Neural cell (in vitro differentiated cells): ENCODE measurements around the gene SLC38A4. TPM values are rescaled to one million over a fixed set of nuclear protein-coding genes. Genes with fewer than 3 reads are reported as not detected.

Experiments
- H2AFZ ChIP-seq: fragments of 200-600, 300-800 bp; sonication (generic), shearing (Covaris generic); 2 replicates; pipeline ENCODE4 v1.6.0; 2014; ENCODE audit warnings: low read depth, mild to moderate bottlenecking, antibody characterized with exemption, low read length, moderate library complexity
- H3F3A ChIP-seq: fragments of 200-600 bp; shearing (Covaris generic); 2 replicates; pipeline ENCODE4 v1.6.1; 2016; ENCODE audit warnings: mild to moderate bottlenecking, moderate library complexity, mixed read lengths, antibody characterized with exemption, low read length; ENCODE audit not compliant: insufficient read depth, poor library complexity, severe bottlenecking
- H3K27ac ChIP-seq: fragments of 200-600, 300-800 bp; sonication (generic), shearing (Covaris generic); 2 replicates; pipeline ENCODE4 v1.5.1; 2014; ENCODE audit warnings: mild to moderate bottlenecking, low read length, moderate library complexity
- H3K27me3 ChIP-seq: fragments of 300-800, 200-600 bp; sonication (generic), shearing (Covaris generic); 2 replicates; pipeline ENCODE4 v1.6.0; 2014; ENCODE audit warnings: mild to moderate bottlenecking, low read depth, low read length, moderate library complexity; ENCODE audit not compliant: insufficient read depth
- H3K36me3 ChIP-seq: fragments of 300-800, 200-600 bp; sonication (generic), shearing (Covaris generic); 2 replicates; pipeline ENCODE4 v1.5.1; 2014; ENCODE audit warnings: mild to moderate bottlenecking, antibody characterized with exemption, low read length, moderate library complexity; ENCODE audit not compliant: insufficient read depth
- H3K4me2 ChIP-seq: fragments of 300-800, 200-600 bp; sonication (generic), shearing (Covaris generic); 2 replicates; pipeline ENCODE4 v1.6.0; 2014; ENCODE audit warnings: mild to moderate bottlenecking, low read length
- H3K4me3 ChIP-seq: fragments of 300-800, 200-600 bp; sonication (generic), shearing (Covaris generic); 2 replicates; pipeline ENCODE4 v1.5.1; 2014; ENCODE audit warnings: mild to moderate bottlenecking, low read length, moderate library complexity
- H3K79me2 ChIP-seq: fragments of 200-600 bp; shearing (Covaris generic); replicated peaks from 2 replicates; pipeline ENCODE4 v1.6.0; 2014; ENCODE audit warnings: mild to moderate bottlenecking, low read length, moderate library complexity; ENCODE audit not compliant: insufficient read depth
- H3K9ac ChIP-seq: fragments of 300-800, 200-600 bp; sonication (generic), shearing (Covaris generic); 2 replicates; pipeline ENCODE4 v1.6.1; 2016; ENCODE audit warnings: mild to moderate bottlenecking, low read length, mixed read lengths
- H3K9me2 ChIP-seq: fragments of 200-600 bp; shearing (Covaris generic); 2 replicates; pipeline ENCODE4 v1.6.1; 2016; ENCODE audit warnings: mild to moderate bottlenecking, low read length, mixed read lengths; ENCODE audit not compliant: insufficient read depth
- H3K9me3 ChIP-seq: fragments of 200-600, 300-800 bp; sonication (generic), shearing (Covaris generic); 2 replicates; pipeline ENCODE4 v1.6.1; 2016; ENCODE audit warnings: mild to moderate bottlenecking, mixed run types, low read length, moderate library complexity, mixed read lengths
- H4K20me1 ChIP-seq: fragments of 200-600 bp; shearing (Covaris generic); 2 replicates; pipeline ENCODE4 v1.6.1; 2016; ENCODE audit warnings: mild to moderate bottlenecking, mixed run types; ENCODE audit not compliant: insufficient read depth
- CTCF ChIP-seq: fragments of 450-650 bp; IDR thresholded peaks from 2 replicates; pipeline ENCODE4 v1.5.1; 2014; ENCODE audit warnings: antibody characterized with exemption, mild to moderate bottlenecking, moderate library complexity; ENCODE audit not compliant: poor library complexity, severe bottlenecking
- EP300 ChIP-seq: fragments of 450-650 bp; conservative IDR thresholded peaks from 2 replicates; pipeline ENCODE4 v1.6.1; 2014; ENCODE audit warnings: antibody characterized with exemption, mild to moderate bottlenecking, moderate library complexity; ENCODE audit not compliant: poor library complexity, severe bottlenecking
- EZH2 ChIP-seq: fragments of 200-600, 300-800 bp; shearing (Covaris generic), sonication (generic); IDR thresholded peaks from 2 replicates; pipeline ENCODE4 v1.6.1; 2014; ENCODE audit warnings: antibody characterized with exemption, low read length, borderline replicate concordance, mild to moderate bottlenecking; ENCODE audit not compliant: insufficient read depth, poor library complexity, severe bottlenecking
- MXI1 ChIP-seq: fragments of 450-650 bp; conservative IDR thresholded peaks from 2 replicates; pipeline ENCODE4 v1.6.1; 2014; ENCODE audit warnings: antibody characterized with exemption, mild to moderate bottlenecking; ENCODE audit not compliant: poor library complexity, severe bottlenecking
- POLR2AphosphoS5 ChIP-seq: IDR thresholded peaks from 2 replicates; pipeline ENCODE4 v1.6.1; 2012
- RAD21 ChIP-seq: fragments of 450-650 bp; conservative IDR thresholded peaks from 2 replicates; pipeline ENCODE4 v1.6.1; 2014; ENCODE audit warnings: antibody characterized with exemption, mild to moderate bottlenecking, moderate library complexity
- REST ChIP-seq: IDR thresholded peaks from 2 replicates; pipeline ENCODE4 v1.6.1; 2012; ENCODE audit warnings: borderline replicate concordance
- SMC3 ChIP-seq: fragments of 450-650 bp; conservative IDR thresholded peaks from 2 replicates; pipeline ENCODE4 v1.6.1; 2014; ENCODE audit warnings: antibody characterized with exemption, mild to moderate bottlenecking, moderate library complexity; ENCODE audit not compliant: poor library complexity
- TAF1 ChIP-seq: IDR thresholded peaks from 2 replicates; pipeline ENCODE4 v1.6.1; 2012; ENCODE audit warnings: low read depth
- polyA plus RNA-seq: library from polyadenylated mRNA; depleted of rRNA; stranded (reverse); fragments of >200 nt; gene quantifications from 2 replicates; pipeline ENCODE4 v1.2.3, GENCODE V29; 2014

SLC38A4 gene
- polyA plus RNA-seq, 1 donor from 2014 or later = not detected

- Histone ChIP-seq H3K36me3 (no peaks in the 10 kb centered on the region), H4K20me1 (no peaks in the 10 kb centered on the region), H3K4me3 (no peak overlapping the region), H3K27ac (no peak overlapping the region), H3F3A (no peaks in the 10 kb centered on the region), H3K9me3 (peaks cover 4% of the 10 kb centered on the region), H3K79me2 (no peaks in the 10 kb centered on the region), H2AFZ (no peak overlapping the region), H3K9me2 (no peaks in the 10 kb centered on the region), H3K9ac (no peak overlapping the region), H3K4me2 (no peak overlapping the region), H3K27me3 (no peaks in the 10 kb centered on the region)
- no peak for TF ChIP-seq CTCF
- no peak for TF ChIP-seq RAD21
- no peak for TF ChIP-seq POLR2AphosphoS5
- TF ChIP-seq MXI1 = no peak
- no peak for TF ChIP-seq SMC3
- no peak for TF ChIP-seq EZH2
- TF ChIP-seq EP300 = no peak
- TF ChIP-seq REST = no peak
- TF ChIP-seq TAF1 = no peak
Observed at GRCh38 chr12:46874642-46875041, 48.8 kb upstream of the SLC38A4 start.

- Histone ChIP-seq H2AFZ (no peak overlapping the region), H3K27me3 (no peaks in the 10 kb centered on the region), H3K9me3 (peaks cover 2% of the 10 kb centered on the region), H3K4me3 (no peak overlapping the region), H4K20me1 (no peaks in the 10 kb centered on the region), H3K79me2 (no peaks in the 10 kb centered on the region), H3K36me3 (no peaks in the 10 kb centered on the region), H3K27ac (no peak overlapping the region), H3K9me2 (no peaks in the 10 kb centered on the region), H3K4me2 (no peak overlapping the region), H3K9ac (no peak overlapping the region), H3F3A (no peaks in the 10 kb centered on the region)
- TF ChIP-seq EP300 = no peak
- TF ChIP-seq POLR2AphosphoS5 = no peak
- no peak for TF ChIP-seq EZH2
- no peak for TF ChIP-seq SMC3
- no peak for TF ChIP-seq CTCF
- no peak for TF ChIP-seq RAD21
- no peak for TF ChIP-seq TAF1
- TF ChIP-seq MXI1 = no peak
- TF ChIP-seq REST = no peak
Observed at GRCh38 chr12:46872135-46872534, 46.3 kb upstream of the SLC38A4 start.
